ENCODE measurements around the gene HDAC4. TPM values are rescaled to one million over a fixed set of nuclear protein-coding genes. Genes with fewer than 3 reads are reported as not detected.
A peak's percentile ranks its signal among the peaks of the same experiment; 100 is the strongest.

Gene HDAC4
- total and polyA plus RNA-seq, 9 of the 15 experiments (the other 6 are each of a cell fraction or from before 2014, with no cell fraction given): 0.11 to 20.2 (median 4.0) TPM

DNA sequence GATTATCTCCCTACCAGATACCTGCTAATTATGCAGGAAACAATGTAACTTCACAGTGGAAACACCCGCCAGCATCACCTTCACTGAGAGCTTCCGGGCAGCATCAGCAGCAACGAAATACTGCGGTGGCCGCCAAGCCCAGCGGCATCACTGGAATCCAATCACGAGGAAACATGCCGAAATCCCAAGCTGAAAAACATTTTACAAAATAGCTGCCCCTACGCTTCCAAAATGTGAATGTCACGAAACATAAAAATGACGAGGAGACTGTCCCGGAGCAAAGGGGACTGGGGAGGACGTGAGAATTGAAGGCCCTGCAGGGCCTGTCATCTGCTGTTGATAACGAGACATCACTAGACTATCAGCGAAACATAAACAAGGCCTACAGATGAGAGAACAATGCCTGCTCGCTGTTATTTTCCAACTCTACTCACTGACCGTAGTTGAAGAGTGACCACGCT lies 82.6 kb downstream of the HDAC4 start (continued):
- no peak for TF ChIP-seq RERE (CRISPR knock-in tag; IDR thresholded peaks at IDR 0.05; ENCODE audit: borderline replicate concordance)
- no peak for TF ChIP-seq GABPB1 (CRISPR knock-in tag; IDR thresholded peaks at IDR 0.05)
- no peak for TF ChIP-seq HMGXB4 (CRISPR knock-in tag; IDR thresholded peaks at IDR 0.05)
- TF ChIP-seq ATF1 (CRISPR knock-in tag; IDR thresholded peaks at IDR 0.05): no peak
- TF ChIP-seq ATF1 (tag; IDR thresholded peaks at IDR 0.05): 0 out of 2 replicates have a peak, but pooled peaks have one; percentile 32
- TF ChIP-seq MEIS2 (IDR thresholded peaks at IDR 0.05; ENCODE audit: partially characterized antibody): peak; percentile 71
- peak; percentile 37; the same call in 1 of the 2 replicates for TF ChIP-seq NFRKB (IDR thresholded peaks at IDR 0.05; ENCODE audit: low read depth)
- no peak for TF ChIP-seq RHOXF2B (CRISPR knock-in tag; conservative IDR thresholded peaks at IDR 0.05)
- 0 out of 2 replicates have a peak, but pooled peaks have one; percentile 24 for TF ChIP-seq EP400 (IDR thresholded peaks at IDR 0.05)
- TF ChIP-seq RBM15 (IDR thresholded peaks at IDR 0.05; ENCODE audit: insufficient read depth, low read length): no peak
- TF ChIP-seq ETS1 (conservative IDR thresholded peaks at IDR 0.05; ENCODE audit: control insufficient read depth, low read depth, low read length): no peak
- no peak for TF ChIP-seq GTF3C2 (IDR thresholded peaks at IDR 0.05; ENCODE audit: borderline replicate concordance, extremely low read depth, insufficient read length)
- TF ChIP-seq ZBTB33 (CRISPR knock-in tag; IDR thresholded peaks at IDR 0.05): peak; percentile 82
- no peak for TF ChIP-seq EWSR1 (IDR thresholded peaks at IDR 0.05; ENCODE audit: borderline replicate concordance, low read depth, partially characterized antibody)
